Panc1 (cell line): ENCODE results near the gene ELAC2. TPM values are rescaled to one million over a fixed set of nuclear protein-coding genes. Genes with fewer than 3 reads are reported as not detected.

Source experiments
- ATAC-seq: fragments of 200-7000 bp; cut with Tn5 transposase; 2 replicates; pipeline ENCODE4 v1.9.1; 2020; ENCODE audit warnings: mild to moderate bottlenecking, moderate library complexity
- BruUV-seq: library from RNA; stranded (reverse); fragments of 400-500 nt; replicated peaks from 2 replicates; lab custom pipeline; 2021; lab: Mats Ljungman, UMichigan
- CTCF ChIA-PET: fragments of 300-600 bp; sonication (Branson Sonifier 250); formaldehyde crosslinking; loops from one replicate; lab custom pipeline; 2022; ENCODE audit warnings: antibody characterized with exemption; lab: Charles Lee
- POLR2A ChIA-PET: fragments of 300-600 bp; sonication (Branson Sonifier 250); formaldehyde crosslinking; loops from one replicate; lab custom pipeline; 2022; ENCODE audit warnings: antibody characterized with exemption; lab: Charles Lee
- DNase-seq: peaks from one replicate; pipeline ENCODE4 v3.0.0-alpha.2; 2010; ENCODE audit warnings: low read depth, low spot score
- H3K27ac ChIP-seq: 2 replicates; pipeline ENCODE4 v1.5.1; 2011; ENCODE audit warnings: mild to moderate bottlenecking, low read length, inconsistent platforms
- H3K27me3 ChIP-seq: fragments of 200-500 bp; sonication (Bioruptor generic); 2 replicates; pipeline ENCODE4 v1.6.0; 2014; ENCODE audit warnings: low read length, inconsistent platforms; ENCODE audit not compliant: control insufficient read depth, insufficient read depth
- H3K36me3 ChIP-seq: fragments of 200-500 bp; sonication (Bioruptor generic); 2 replicates; pipeline ENCODE4 v1.5.1; 2014; ENCODE audit warnings: inconsistent platforms, mild to moderate bottlenecking, low read length, moderate library complexity; ENCODE audit not compliant: control insufficient read depth, insufficient read depth
- H3K4me1 ChIP-seq: 2 replicates; pipeline ENCODE4 v1.5.1; 2011; ENCODE audit warnings: inconsistent platforms, mild to moderate bottlenecking, low read length, moderate library complexity; ENCODE audit not compliant: control insufficient read depth, insufficient read depth
- H3K4me3 ChIP-seq, 2 experiments: 2 replicates each; pipeline ENCODE4 v1.5.1; 2011 to 2012; ENCODE audit warnings: low read depth in 2 of 2, low read length in 2 of 2, mild to moderate bottlenecking in 2 of 2, inconsistent platforms in 1 of 2, moderate library complexity in 1 of 2
- H3K9me3 ChIP-seq: fragments of 200-500 bp; sonication (Bioruptor generic); 2 replicates; pipeline ENCODE4 v1.5.1; 2014; ENCODE audit warnings: low read depth, mild to moderate bottlenecking, inconsistent platforms, low read length, moderate library complexity; ENCODE audit not compliant: control insufficient read depth, insufficient read depth
- CTCF ChIP-seq: fragments of 450-650 bp; IDR thresholded peaks from 2 replicates; pipeline ENCODE4 v1.5.1; 2017; ENCODE audit warnings: mild to moderate bottlenecking
- POLR2AphosphoS5 ChIP-seq: IDR thresholded peaks from 2 replicates; pipeline ENCODE4 v1.6.1; 2012; ENCODE audit warnings: mild to moderate bottlenecking, low read depth, low read length, moderate library complexity
- REST ChIP-seq, 2 experiments: IDR thresholded peaks; 2 replicates each; pipeline ENCODE4 v1.6.1; 2011 to 2012; ENCODE audit warnings: low read depth in 2 of 2, control low read depth in 1 of 2, low read length in 1 of 2, mild to moderate bottlenecking in 1 of 2, moderate library complexity in 1 of 2; ENCODE audit not compliant: insufficient read depth in 1 of 2
- SIN3A ChIP-seq: IDR thresholded peaks from 2 replicates; pipeline ENCODE4 v1.6.1; 2012; ENCODE audit warnings: low read depth, mild to moderate bottlenecking, low read length, moderate library complexity, borderline replicate concordance; ENCODE audit not compliant: insufficient read depth
- TCF7L2 ChIP-seq: IDR thresholded peaks from 2 replicates; pipeline ENCODE4 v1.6.1; 2011; ENCODE audit warnings: mild to moderate bottlenecking, low read depth, low read length, inconsistent platforms
- in situ Hi-C: cut with HindIII; loops from 2 replicates; pipeline ENCODE4 v1.10.0; 2016; ENCODE audit warnings: low sequenced_read_pairs, low pct_unique_long_range_greater_than_20kb
- intact Hi-C: fragments of 100-400 bp; cut with micrococcal nuclease; formaldehyde crosslinking; loops from one replicate; pipeline ENCODE4 v1.10.0; 2022; ENCODE audit not compliant: unreplicated experiment
- total RNA-seq: library from RNA; stranded (reverse); gene quantifications from one replicate; pipeline ENCODE4 v1.2.1, GENCODE V29; 2021; ENCODE audit not compliant: unreplicated experiment

ELAC2 gene
- total RNA-seq, 1 experiment from 2014 or later, result 52.7 TPM

GRCh38 chr17:12955521-12955920, 62.3 kb downstream of the ELAC2 start:
- POLR2A ChIA-PET, result no interaction called here
- in situ Hi-C loops, result no loop called here
- H3K27ac ChIP-seq, result no peak overlapping the region
- no peaks in the 10 kb centered on the region for H3K4me1 ChIP-seq
- no peak overlapping the region for H3K4me3 ChIP-seq
- no peak for ATAC-seq
- no peaks in the 10 kb centered on the region for H3K36me3 ChIP-seq
- H3K9me3 ChIP-seq, result no peaks in the 10 kb centered on the region
- no peaks in the 10 kb centered on the region for H3K27me3 ChIP-seq
- BruUV-seq, result no TSS peak
- CTCF ChIA-PET, result no interaction called here
- intact Hi-C loops, result no loop called here
- no peak for DNase-seq
- TF ChIP-seq CTCF, result no peak
- no peak for TF ChIP-seq SIN3A
- no peak for TF ChIP-seq POLR2AphosphoS5

GRCh38 chr17:12953156-12953555, 64.7 kb downstream of the ELAC2 start:
- ChIA-PET POLR2A (no interaction called here), CTCF (no interaction called here)
- H3K4me3 ChIP-seq, result no peak overlapping the region
- no peak for ATAC-seq
- H3K36me3 ChIP-seq, result no peaks in the 10 kb centered on the region
- DNase-seq, result no peak
- no peaks in the 10 kb centered on the region for H3K27me3 ChIP-seq
- in situ Hi-C loops, result no loop called here
- no peaks in the 10 kb centered on the region for H3K9me3 ChIP-seq
- intact Hi-C loops, result no loop called here
- no TSS peak for BruUV-seq
- H3K27ac ChIP-seq, result no peak overlapping the region
- TF ChIP-seq SIN3A, result no peak
- TF ChIP-seq POLR2AphosphoS5, result no peak
- no peak for TF ChIP-seq REST (IDR thresholded peaks at IDR 0.05; ENCODE audit: insufficient read depth in 1 of 2, low read depth in 2 of 2, low read length in 1 of 2)
- TF ChIP-seq TCF7L2, result no peak
- TF ChIP-seq CTCF, result no peak
- no peaks in the 10 kb centered on the region for H3K4me1 ChIP-seq
